ENCODE data around the gene VTI1A.
"Not testable (repeated sequence)": the region's sequence is repeated elsewhere in the genome, so short reads cannot be mapped to it uniquely, and the experiment has no call there.

VTI1A gene

GRCh38 chr10:112723876-112724275 is 276.9 kb downstream of the VTI1A start:
- DNase-seq (ENCODE audit: low read depth): no peak

GRCh38 chr10:112724404-112724991 is 277.5 kb downstream of the VTI1A start:
- no peak for DNase-seq (ENCODE audit: low read depth)

- DNase-seq (ENCODE audit: low read depth): no peak
Observed at GRCh38 chr10:112728118-112728883, 281.3 kb downstream of the VTI1A start.

GRCh38 chr10:112728997-112729396 is 282.0 kb downstream of the VTI1A start:
- no peak for DNase-seq (ENCODE audit: low read depth)

- not testable (repeated sequence) for DNase-seq (ENCODE audit: low read depth)
Observed at GRCh38 chr10:112731450-112731849, 284.4 kb downstream of the VTI1A start.

GRCh38 chr10:112732277-112732921 is 285.4 kb downstream of the VTI1A start:
- no peak for DNase-seq (ENCODE audit: low read depth)

GRCh38 chr10:112735041-112735695 is 288.2 kb downstream of the VTI1A start:
- DNase-seq (ENCODE audit: low read depth): no peak

GRCh38 chr10:112738606-112739591 is 291.9 kb downstream of the VTI1A start:
- DNase-seq (ENCODE audit: low read depth): no peak

GRCh38 chr10:112739592-112740353 is 292.8 kb downstream of the VTI1A start:
- DNase-seq (ENCODE audit: low read depth): no peak

GRCh38 chr10:112741830-112742402 is 294.9 kb downstream of the VTI1A start:
- no peak for DNase-seq (ENCODE audit: low read depth)

GRCh38 chr10:112744181-112745096 is 297.4 kb downstream of the VTI1A start:
- DNase-seq (ENCODE audit: low read depth): no peak

- no peak for DNase-seq (ENCODE audit: low read depth)
Observed at GRCh38 chr10:112746329-112746728, 299.3 kb downstream of the VTI1A start.

GRCh38 chr10:112750427-112751167 is 303.6 kb downstream of the VTI1A start:
- DNase-seq (ENCODE audit: low read depth): no peak

GRCh38 chr10:112751651-112752050 is 304.6 kb downstream of the VTI1A start:
- DNase-seq (ENCODE audit: low read depth): no peak

GRCh38 chr10:112752288-112752687 is 305.3 kb downstream of the VTI1A start:
- no peak for DNase-seq (ENCODE audit: low read depth)

- no peak for DNase-seq (ENCODE audit: low read depth)
Observed at GRCh38 chr10:112753961-112754411, 307.0 kb downstream of the VTI1A start.

- DNase-seq (ENCODE audit: low read depth): no peak
Observed at GRCh38 chr10:112755446-112756234, 308.6 kb downstream of the VTI1A start.

GRCh38 chr10:112756235-112756527 is 309.2 kb downstream of the VTI1A start:
- no peak for DNase-seq (ENCODE audit: low read depth)

Measured in stimulated activated CD8-positive, alpha-beta memory T cell treated with anti-CD3 and anti-CD28 coated beads, Interleukin-7, amount 100 ng/mL, for 24 hours (primary cell).